ENCODE measurements around the gene NME5.

The NME5 gene

DNA sequence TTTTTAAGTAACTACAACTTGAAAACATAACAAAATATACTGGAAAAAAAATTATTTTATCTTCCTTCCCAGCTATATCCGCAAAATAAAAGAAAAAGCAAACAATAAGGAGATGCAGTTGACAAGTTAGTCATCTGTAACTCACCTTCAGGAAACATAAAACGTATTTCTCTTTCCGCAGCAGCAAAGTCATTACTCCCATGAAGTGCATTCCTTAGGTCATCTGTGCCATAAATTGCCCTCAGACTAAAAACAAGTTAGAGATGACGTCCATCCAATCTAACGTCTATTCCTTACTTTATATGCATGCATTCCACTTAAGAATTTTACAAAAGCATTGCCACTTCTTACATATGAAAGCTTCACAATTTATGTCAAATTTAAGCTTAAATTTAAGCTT, 10.9 kb downstream of the NME5 start:
- no peaks in the 10 kb centered on the region for H4K20me1 ChIP-seq (ENCODE audit: low read depth, low read length)
- no peaks in the 10 kb centered on the region for H3F3A ChIP-seq (ENCODE audit: insufficient read depth)
- H3K79me2 ChIP-seq (ENCODE audit: insufficient read depth, low read length): no peaks in the 10 kb centered on the region
- TF ChIP-seq EZH2phosphoT487 (conservative IDR thresholded peaks at IDR 0.05; ENCODE audit: low read length): no peak
- TF ChIP-seq, protein P1, sequence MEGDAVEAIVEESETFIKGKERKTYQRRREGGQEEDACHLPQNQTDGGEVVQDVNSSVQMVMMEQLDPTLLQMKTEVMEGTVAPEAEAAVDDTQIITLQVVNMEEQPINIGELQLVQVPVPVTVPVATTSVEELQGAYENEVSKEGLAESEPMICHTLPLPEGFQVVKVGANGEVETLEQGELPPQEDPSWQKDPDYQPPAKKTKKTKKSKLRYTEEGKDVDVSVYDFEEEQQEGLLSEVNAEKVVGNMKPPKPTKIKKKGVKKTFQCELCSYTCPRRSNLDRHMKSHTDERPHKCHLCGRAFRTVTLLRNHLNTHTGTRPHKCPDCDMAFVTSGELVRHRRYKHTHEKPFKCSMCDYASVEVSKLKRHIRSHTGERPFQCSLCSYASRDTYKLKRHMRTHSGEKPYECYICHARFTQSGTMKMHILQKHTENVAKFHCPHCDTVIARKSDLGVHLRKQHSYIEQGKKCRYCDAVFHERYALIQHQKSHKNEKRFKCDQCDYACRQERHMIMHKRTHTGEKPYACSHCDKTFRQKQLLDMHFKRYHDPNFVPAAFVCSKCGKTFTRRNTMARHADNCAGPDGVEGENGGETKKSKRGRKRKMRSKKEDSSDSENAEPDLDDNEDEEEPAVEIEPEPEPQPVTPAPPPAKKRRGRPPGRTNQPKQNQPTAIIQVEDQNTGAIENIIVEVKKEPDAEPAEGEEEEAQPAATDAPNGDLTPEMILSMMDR (IDR thresholded peaks at IDR 0.05; ENCODE audit: insufficient read depth, low read length, poor library complexity, severe bottlenecking): no peak
- no peaks in the 10 kb centered on the region for H3K9me2 ChIP-seq (replicated peaks; ENCODE audit: insufficient read depth, low read length)
- no peak overlapping the region for H3K4me2 ChIP-seq (ENCODE audit: low read depth, low read length, poor library complexity, severe bottlenecking)
- no peak overlapping the region for H3K9ac ChIP-seq (ENCODE audit: low read length)
- no peak overlapping the region for H2AFZ ChIP-seq (ENCODE audit: low read depth, low read length, severe bottlenecking)
- no peak overlapping the region for H3K4me3 ChIP-seq (ENCODE audit: insufficient read depth, low read length, poor library complexity, severe bottlenecking)
- no peaks in the 10 kb centered on the region for H3K27me3 ChIP-seq (ENCODE audit: low read length)
- H3K27ac ChIP-seq (ENCODE audit: low read depth, low read length): no peak overlapping the region
- no peaks in the 10 kb centered on the region for H3K9me3 ChIP-seq (ENCODE audit: insufficient read depth, low read length)
- H3K36me3 ChIP-seq (ENCODE audit: low read length): no peaks in the 10 kb centered on the region

DNA sequence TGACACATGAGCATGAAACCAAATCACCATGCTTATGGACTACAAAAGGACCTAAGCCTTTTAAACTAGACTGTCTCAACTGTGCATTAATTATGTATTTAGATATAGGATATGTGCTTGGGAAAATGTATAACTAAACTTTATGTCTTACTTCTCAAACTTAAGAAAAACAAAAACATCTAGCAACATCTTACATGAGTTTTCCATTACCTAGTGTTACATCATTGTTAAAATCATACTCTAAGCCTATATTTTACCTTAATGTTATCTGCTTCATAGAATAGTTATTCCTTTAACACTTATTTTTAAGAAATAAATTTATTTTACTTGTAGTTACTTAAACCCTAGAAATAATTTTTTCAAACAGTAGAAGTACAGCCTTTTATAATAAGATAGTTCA, 24.0 kb downstream of the NME5 start:
- Histone ChIP-seq H3K4me2 (ENCODE audit: low read depth, low read length, poor library complexity, severe bottlenecking) (no peak overlapping the region), H3K79me2 (ENCODE audit: insufficient read depth, low read length) (no peaks in the 10 kb centered on the region), H3K27me3 (ENCODE audit: low read length) (no peaks in the 10 kb centered on the region), H3K9ac (ENCODE audit: low read length) (no peak overlapping the region), H3K9me2 (replicated peaks; ENCODE audit: insufficient read depth, low read length) (no peaks in the 10 kb centered on the region), H3F3A (ENCODE audit: insufficient read depth) (no peaks in the 10 kb centered on the region), H3K4me3 (ENCODE audit: insufficient read depth, low read length, poor library complexity, severe bottlenecking) (no peak overlapping the region), H3K27ac (ENCODE audit: low read depth, low read length) (no peak overlapping the region), H2AFZ (ENCODE audit: low read depth, low read length, severe bottlenecking) (no peak overlapping the region), H3K36me3 (ENCODE audit: low read length) (no peaks in the 10 kb centered on the region), H3K9me3 (ENCODE audit: insufficient read depth, low read length) (no peaks in the 10 kb centered on the region), H4K20me1 (ENCODE audit: low read depth, low read length) (no peaks in the 10 kb centered on the region)
- TF ChIP-seq, protein P1 (IDR thresholded peaks at IDR 0.05; ENCODE audit: insufficient read depth, low read length, poor library complexity, severe bottlenecking): no peak
- TF ChIP-seq EZH2phosphoT487 (conservative IDR thresholded peaks at IDR 0.05; ENCODE audit: low read length): no peak

DNA sequence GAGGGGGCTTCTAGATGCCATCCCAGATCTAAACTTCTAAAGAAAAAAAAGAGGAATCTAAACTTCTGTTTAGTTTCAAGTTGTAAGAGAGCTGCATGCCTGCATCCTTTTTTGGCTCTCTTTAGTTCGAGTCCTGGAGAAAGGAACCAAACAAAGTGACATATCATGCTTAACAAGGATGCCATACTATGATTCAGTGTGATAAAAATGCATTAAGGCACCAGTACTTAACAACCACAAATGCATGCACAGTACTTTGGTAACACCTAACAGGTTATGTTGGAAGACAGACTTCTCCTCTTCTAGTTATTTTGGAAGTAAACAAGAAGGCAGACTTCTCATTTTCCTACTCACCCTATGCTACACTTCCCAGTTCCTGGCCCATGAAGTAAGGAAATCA, 27.3 kb downstream of the NME5 start:
- Histone ChIP-seq H3K79me2 (ENCODE audit: insufficient read depth, low read length) (no peaks in the 10 kb centered on the region), H3K9ac (ENCODE audit: low read length) (no peak overlapping the region), H3K9me2 (replicated peaks; ENCODE audit: insufficient read depth, low read length) (no peaks in the 10 kb centered on the region), H3K9me3 (ENCODE audit: insufficient read depth, low read length) (no peaks in the 10 kb centered on the region), H4K20me1 (ENCODE audit: low read depth, low read length) (no peaks in the 10 kb centered on the region), H3K4me2 (ENCODE audit: low read depth, low read length, poor library complexity, severe bottlenecking) (no peak overlapping the region), H3F3A (ENCODE audit: insufficient read depth) (no peaks in the 10 kb centered on the region), H2AFZ (ENCODE audit: low read depth, low read length, severe bottlenecking) (no peak overlapping the region), H3K4me3 (ENCODE audit: insufficient read depth, low read length, poor library complexity, severe bottlenecking) (no peak overlapping the region), H3K27me3 (ENCODE audit: low read length) (no peaks in the 10 kb centered on the region), H3K36me3 (ENCODE audit: low read length) (no peaks in the 10 kb centered on the region), H3K27ac (ENCODE audit: low read depth, low read length) (no peak overlapping the region)
- no peak for TF ChIP-seq EZH2phosphoT487 (conservative IDR thresholded peaks at IDR 0.05; ENCODE audit: low read length)
- TF ChIP-seq, protein P1 (IDR thresholded peaks at IDR 0.05; ENCODE audit: insufficient read depth, low read length, poor library complexity, severe bottlenecking): no peak

Measured in SU-DHL-6 (cell line).